G401.6 (cell line): ENCODE results near the gene RNF208.

Experiments used
- FAIRE-seq: peaks from 2 replicates; lab custom pipeline; 2012; peaks lifted over from hg19 to GRCh38; lab: Jason Lieb, UNC

RNF208 gene, protein sequence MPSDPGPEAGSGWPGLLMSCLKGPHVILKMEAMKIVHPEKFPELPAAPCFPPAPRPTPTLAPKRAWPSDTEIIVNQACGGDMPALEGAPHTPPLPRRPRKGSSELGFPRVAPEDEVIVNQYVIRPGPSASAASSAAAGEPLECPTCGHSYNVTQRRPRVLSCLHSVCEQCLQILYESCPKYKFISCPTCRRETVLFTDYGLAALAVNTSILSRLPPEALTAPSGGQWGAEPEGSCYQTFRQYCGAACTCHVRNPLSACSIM

GRCh38 chr9:137222190-137223077, at the start of gene RNF208:
Gene RNF208, minus strand, starts transcription at chr9:137222240. Its CDS starts 1,028 bp downstream, at chr9:137221212.
- no peak for FAIRE-seq

GRCh38 chr9:137271696-137272076, 49.6 kb upstream of the RNF208 start:
- no peak for FAIRE-seq

DNA sequence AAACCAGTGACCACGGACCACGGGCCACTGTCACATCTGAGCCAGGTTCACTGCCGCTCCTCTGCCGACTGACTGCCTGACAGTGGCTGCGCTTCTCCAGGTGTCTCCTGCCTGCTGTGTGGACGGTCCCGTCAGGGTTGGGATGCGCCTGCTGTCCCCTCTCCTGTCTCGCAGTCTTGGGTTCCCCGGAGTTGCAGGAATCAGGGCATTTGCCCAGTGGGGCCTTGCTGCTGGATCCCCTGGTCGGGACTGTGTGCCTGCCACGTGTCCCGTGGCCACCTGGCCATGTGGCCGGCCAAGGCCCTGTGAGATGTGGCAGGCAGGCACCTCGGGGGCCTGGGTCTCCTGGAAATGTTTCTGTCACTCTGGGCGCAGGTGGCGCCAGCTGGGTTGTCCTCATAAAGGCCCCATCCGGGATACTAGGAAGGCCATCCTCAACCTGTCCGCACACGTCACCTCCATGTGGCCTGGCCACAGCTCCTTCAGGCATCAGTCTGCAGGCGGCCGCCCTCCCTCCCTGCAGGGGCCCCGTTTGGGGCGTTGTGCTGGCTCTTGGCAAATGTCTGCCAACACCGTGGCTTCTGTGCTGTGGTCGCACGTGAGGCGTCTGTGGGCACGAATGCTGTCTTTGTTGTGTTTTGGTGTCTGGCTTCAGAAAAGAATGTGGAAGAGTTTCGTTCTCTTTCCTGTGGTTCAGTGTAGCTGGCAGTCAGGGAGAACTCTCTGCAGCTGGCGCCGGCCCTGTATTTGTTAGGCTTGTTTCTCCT, 49.1 kb upstream of the RNF208 start:
- FAIRE-seq = no peak

DNA sequence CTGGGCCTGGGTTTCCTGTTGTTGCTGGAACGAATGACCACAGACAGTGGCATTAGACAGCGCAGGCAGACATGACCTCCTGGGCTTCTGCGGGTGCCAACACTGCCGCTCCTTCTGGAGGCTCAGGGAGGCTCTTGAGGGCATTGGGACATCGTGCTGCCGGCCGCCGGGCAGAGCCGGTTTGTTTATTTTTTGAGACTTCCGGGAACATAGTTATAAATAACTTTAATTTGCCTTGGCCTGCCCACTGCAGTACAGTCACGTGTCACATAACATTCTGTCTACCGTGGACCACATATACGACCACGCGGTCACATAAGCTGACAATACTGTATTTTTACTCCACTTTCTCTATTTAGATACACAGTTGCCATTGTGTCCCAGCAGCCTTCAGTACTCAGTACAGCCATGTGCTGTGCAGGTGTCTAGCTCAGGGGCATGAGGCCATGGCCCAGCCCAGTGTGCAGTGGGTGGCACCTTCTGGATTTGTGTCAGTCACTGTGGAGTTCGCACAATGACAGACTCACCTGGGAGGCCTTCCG, 47.3 kb upstream of the RNF208 start:
- no peak for FAIRE-seq

DNA sequence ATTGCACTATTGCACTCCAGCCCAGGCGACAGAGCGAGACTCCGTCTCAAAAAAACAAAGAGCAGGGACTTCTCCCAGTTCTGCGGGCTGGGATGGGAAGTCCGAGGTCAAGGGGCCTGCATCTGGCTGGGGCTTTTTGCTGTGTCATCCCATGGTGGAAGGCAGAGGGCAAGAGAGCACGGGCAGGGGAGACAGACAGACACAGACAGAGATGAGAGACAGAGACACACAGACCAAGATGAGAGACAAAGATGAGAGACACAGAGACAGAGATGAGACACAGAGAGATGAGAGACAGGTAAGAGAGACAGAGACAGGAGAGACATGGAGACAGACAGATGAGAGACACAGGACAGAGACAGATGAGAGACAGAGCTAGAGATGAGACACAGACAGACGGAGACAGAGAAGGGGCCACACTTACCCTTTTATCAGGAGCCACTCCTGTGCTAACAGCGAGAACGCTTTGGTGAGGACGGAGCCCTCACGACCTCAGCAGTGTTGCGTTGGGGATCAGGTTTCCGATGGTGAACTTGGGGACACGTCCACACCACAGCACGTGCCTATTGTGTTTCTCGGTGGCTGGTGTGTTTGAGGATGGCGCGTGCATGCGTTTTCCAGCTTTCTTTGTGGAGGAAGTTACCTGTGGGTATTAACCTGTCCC, 46.6 kb upstream of the RNF208 start:
- no peak for FAIRE-seq

DNA sequence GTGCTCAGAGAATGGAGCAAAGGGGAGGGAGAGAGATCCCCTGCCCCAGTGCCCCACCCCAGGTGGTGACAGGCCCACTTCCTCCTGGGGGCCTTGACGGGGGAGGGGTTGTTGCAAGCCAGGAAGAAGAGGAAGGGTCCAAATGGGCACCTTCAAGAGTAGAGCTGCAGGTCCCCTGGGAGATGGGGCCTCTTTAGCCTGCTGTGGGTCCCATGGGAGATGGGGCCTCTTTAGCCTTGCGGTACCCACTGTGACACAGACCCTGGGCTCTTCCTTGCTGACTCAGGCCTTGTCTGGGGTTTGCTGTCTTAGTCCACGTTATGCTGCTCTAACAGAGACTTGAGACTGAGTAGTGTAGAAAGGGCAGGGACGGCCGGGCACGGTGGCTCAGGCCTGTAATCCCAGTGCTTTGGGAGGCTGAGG, 45.9 kb upstream of the RNF208 start:
- no peak for FAIRE-seq

GRCh38 chr9:137266585-137267453, 44.8 kb upstream of the RNF208 start:
- no peak for FAIRE-seq

DNA sequence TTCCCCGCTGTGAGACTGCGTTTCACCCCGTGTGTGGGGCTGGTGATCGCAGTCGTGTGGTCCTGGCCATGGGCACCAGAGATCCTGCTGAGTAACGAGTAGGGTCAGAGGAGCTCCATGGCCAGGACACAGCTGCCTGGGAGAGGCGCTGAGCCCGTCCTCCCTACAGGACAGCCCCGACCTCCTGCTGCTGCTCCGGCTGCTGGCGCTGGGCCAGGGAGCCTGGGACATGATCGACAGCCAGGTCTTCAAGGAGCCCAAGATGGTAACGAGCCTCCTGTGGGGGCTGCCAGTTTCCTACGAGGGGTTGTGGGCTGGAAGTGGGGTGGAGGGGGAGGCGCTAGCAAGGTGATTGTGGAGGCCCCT, 44.1 kb upstream of the RNF208 start:
- no peak for FAIRE-seq

DNA sequence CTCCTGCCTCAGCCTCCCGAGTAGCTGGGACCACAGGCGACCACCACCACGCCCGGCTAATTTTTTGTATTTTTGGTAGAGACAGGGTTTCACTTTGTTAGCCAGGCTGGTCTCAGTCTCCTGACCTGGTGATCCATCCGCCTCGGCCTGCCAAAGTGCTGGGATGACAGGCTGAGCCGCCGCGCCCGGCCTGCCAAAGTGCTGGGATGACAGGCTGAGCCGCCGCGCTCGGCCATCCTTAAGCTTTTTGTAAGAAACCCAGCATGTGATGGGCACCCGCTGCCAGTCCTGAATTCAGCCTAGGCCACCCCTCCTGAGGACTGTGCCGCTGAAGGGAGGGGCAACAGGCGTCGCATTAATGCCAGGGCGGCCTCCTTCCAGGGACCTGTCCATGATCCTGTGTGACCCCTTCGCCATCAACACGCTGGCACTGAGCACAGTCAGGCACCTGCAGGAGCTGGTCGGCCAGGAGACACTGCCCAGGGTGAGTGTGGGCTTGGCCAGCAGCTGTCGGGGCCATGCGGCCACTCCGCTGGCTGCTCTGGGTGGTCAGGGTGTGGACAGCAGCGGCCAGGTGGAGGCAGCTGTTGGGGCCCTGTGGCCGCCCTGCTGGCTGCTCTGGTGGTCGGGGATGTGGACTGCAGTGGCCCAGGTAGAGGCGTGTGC, 43.6 kb upstream of the RNF208 start:
- no peak for FAIRE-seq

- no peak for FAIRE-seq
Measured at GRCh38 chr9:137264067-137264466, 42.0 kb upstream of the RNF208 start.

GRCh38 chr9:137263506-137263905, 41.5 kb upstream of the RNF208 start:
- no peak for FAIRE-seq

- no peak for FAIRE-seq
Measured at GRCh38 chr9:137262909-137263285, 40.9 kb upstream of the RNF208 start.

DNA sequence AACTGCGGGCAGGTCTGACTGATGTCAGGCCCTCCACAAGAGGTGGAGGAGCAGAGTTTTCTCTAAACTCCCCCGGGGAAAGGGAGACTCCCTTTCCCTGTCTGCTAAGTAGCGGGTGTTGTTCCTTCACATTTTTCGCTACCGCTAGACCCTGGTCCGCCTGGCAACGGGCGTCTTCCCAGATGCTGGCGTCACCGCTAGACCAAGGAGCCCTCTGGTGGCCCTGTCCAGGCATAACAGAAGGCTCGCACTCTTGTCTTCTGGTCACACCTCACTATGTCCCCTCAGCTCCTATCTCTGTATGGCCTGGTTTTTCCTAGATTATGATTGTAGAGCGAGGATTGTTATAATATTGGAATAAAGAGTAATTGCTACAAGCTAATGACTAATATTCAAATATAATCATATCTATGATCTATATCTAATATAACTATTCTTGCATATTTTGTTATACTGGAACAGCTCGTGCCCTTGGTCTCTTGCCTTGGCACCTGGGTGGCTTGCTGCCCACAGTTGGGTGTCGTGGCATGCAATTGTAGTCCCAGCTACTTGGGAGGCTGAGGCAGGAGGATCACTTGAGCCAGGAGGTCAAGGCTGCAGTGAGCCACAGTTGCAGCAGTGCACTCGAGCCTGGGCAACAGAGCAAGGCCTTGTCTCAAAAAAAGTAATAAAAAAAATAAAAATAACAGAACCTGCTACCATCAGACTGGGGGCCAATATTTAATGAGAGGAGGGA, 40.3 kb upstream of the RNF208 start:
- FAIRE-seq = peak; percentile 89

- no peak for FAIRE-seq
Measured at GRCh38 chr9:137256856-137257255, 34.8 kb upstream of the RNF208 start.

DNA sequence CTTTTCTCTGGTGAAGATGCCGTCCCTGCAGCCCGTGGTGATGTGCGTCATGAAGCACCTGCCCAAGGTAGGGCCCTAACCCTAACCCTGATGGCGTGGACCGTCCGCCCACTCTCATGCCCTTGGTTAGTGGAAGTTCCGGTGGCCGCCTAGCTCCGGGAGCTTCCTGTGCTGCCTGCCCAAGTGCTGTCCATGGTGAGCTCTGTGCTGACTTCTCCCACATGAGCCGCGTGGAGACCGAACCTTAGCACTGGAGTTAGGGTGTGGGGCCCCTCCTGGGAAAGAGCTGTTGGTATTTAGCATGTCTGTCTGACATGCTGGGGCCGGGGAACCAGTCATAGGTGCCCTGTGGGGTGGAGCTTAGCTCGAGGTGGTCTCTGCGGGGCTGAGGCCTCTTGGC, 34.3 kb upstream of the RNF208 start:
- FAIRE-seq = no peak

- FAIRE-seq = no peak
Measured at GRCh38 chr9:137255448-137256114, 33.5 kb upstream of the RNF208 start.

- FAIRE-seq = no peak
Measured at GRCh38 chr9:137254624-137255447, 32.8 kb upstream of the RNF208 start, which contains the start of gene NELFB. Gene NELFB, plus strand, starts transcription at chr9:137255327.
